Muscle of arm (tissue), 12 donors: ENCODE measurements around the gene SZRD1. TPM values are rescaled to one million over a fixed set of nuclear protein-coding genes. Genes with fewer than 3 reads are reported as not detected.

Experiments used
- polyA plus RNA-seq, 12 donors: library from polyadenylated mRNA; unstranded; fragments of 120-200 nt; gene quantifications; one replicate each; pipeline ENCODE4 v1.2.1, GENCODE V29; 2013; ENCODE audit not compliant: insufficient read length in 12 of 12

The SZRD1 gene
- polyA plus RNA-seq, 12 donors = 72.1 to 107 (median 86.0) TPM; not detected in 1

Other genes with a start within 250 kb of the SZRD1 start
- gene EPHA2, start 211.2 kb upstream of the SZRD1 start, polyA plus RNA-seq = 10 to 100 TPM in 2 of 12 donors, 1 to 10 TPM in 9, not detected in 1; 4.3 to 15.3 (median 6.5) TPM
- gene ARHGEF19, start 154.6 kb upstream of the SZRD1 start, polyA plus RNA-seq = 10 to 100 TPM in 2 of 12 donors, 1 to 10 TPM in 8, not detected in 2; 1.6 to 28.6 (median 2.7) TPM
- 1 to 10 TPM in 10 of 12 donors, not detected in 2; 1.0 to 4.4 (median 2.1) TPM for gene CPLANE2, start 130.1 kb upstream of the SZRD1 start, polyA plus RNA-seq
- 10 to 100 TPM in 11 of 12 donors, not detected in 1; 13.9 to 18.9 (median 16.8) TPM for gene FBXO42, start 14.8 kb upstream of the SZRD1 start, polyA plus RNA-seq
- under 1 TPM in 3 of 12 donors, not detected in 9; 0.09 to 0.27 (median 0.27) TPM for gene SPATA21, start 70.2 kb downstream of the SZRD1 start, polyA plus RNA-seq
- 10 to 100 TPM in 11 of 12 donors, not detected in 1; 25.3 to 47.0 (median 34.9) TPM for gene NECAP2, start 73.5 kb downstream of the SZRD1 start, polyA plus RNA-seq
- gene RNU1-1, start 147.0 kb downstream of the SZRD1 start, polyA plus RNA-seq = not detected
- gene NBPF1, start 246.3 kb downstream of the SZRD1 start, polyA plus RNA-seq = 100 to 1,000 TPM in 10 of 12 donors, 10 to 100 TPM in 1, not detected in 1; 77.4 to 201 (median 132) TPM